HepG2 (cell line): ENCODE data around the gene CGREF1. TPM values are rescaled to one million over a fixed set of nuclear protein-coding genes. Genes with fewer than 3 reads are reported as not detected.

Experiments used
- ATAC-seq: fragments of 200-7000 bp; cut with Tn5 transposase; 3 replicates; pipeline ENCODE4 v1.9.1; 2020; ENCODE audit warnings: mild to moderate bottlenecking, moderate library complexity
- BruUV-seq: library from RNA; stranded (reverse); fragments of 400-500 nt; replicated peaks from 2 replicates; lab custom pipeline; 2021; lab: Mats Ljungman, UMichigan
- CTCF ChIA-PET: fragments of 300-600 bp; formaldehyde crosslinking; extraction: SDS; loops from one replicate; lab custom pipeline; 2021; ENCODE audit warnings: low total read pairs, inconsistent platforms, low intra/inter-chr PET ratio; lab: Yijun Ruan, JAX
- POLR2A ChIA-PET: fragments of 350-600 bp; sonication (Branson Sonifier 250); formaldehyde crosslinking; loops from one replicate; lab custom pipeline; 2020; ENCODE audit warnings: antibody characterized with exemption, inconsistent platforms; lab: Yijun Ruan, JAX
- DNase-seq: peaks from one replicate; pipeline ENCODE4 v3.0.0-alpha.2; 2015; ENCODE audit warnings: low spot score
- FAIRE-seq: peaks from 3 replicates; lab custom pipeline; 2011; peaks lifted over from hg19 to GRCh38; lab: Jason Lieb, UNC
- H2AFZ ChIP-seq: one replicate; pipeline ENCODE4 v1.6.1; 2011; ENCODE audit warnings: low read length, inconsistent platforms
- H3K27ac ChIP-seq: fragments of 300-600 bp; 3 replicates; pipeline ENCODE4 v1.8.0; 2011; ENCODE audit warnings: mixed run types, mild to moderate bottlenecking, mixed read lengths, low read length, inconsistent platforms; ENCODE audit not compliant: insufficient read depth; ENCODE audit errors: extremely low read length
- H3K27me3 ChIP-seq, 2 experiments: fragments of 200-600 bp in 1 of 2; 2 replicates in 1 of 2; 3 replicates in 1 of 2; pipeline versions ENCODE4 v1.6.0 to v1.8.0; 2011; ENCODE audit warnings: low read length in 2 of 2, mild to moderate bottlenecking in 2 of 2, moderate library complexity in 2 of 2, inconsistent platforms in 1 of 2; ENCODE audit not compliant: insufficient read depth in 2 of 2, control insufficient read depth in 1 of 2
- H3K36me3 ChIP-seq, 2 experiments: fragments of 200-600 bp in 1 of 2; replicated peaks in 1 of 2; 2 replicates in 1 of 2; 3 replicates in 1 of 2; pipeline versions ENCODE4 v1.5.1 to v1.8.0; 2011; ENCODE audit warnings: low read length in 2 of 2, inconsistent platforms in 1 of 2; ENCODE audit not compliant: insufficient read depth in 2 of 2, control insufficient read depth in 1 of 2
- H3K4me1 ChIP-seq: 2 replicates; pipeline ENCODE4 v1.5.1; 2012; ENCODE audit warnings: low read length, inconsistent platforms; ENCODE audit not compliant: insufficient read depth
- H3K4me2 ChIP-seq: 2 replicates; pipeline ENCODE4 v1.6.0; 2011; ENCODE audit warnings: low read depth, low read length, inconsistent platforms
- H3K4me3 ChIP-seq, 3 experiments: fragments of 200-600 bp in 1 of 3; sonication (generic), shearing (Covaris generic) in 1 of 3; replicated peaks in 1 of 3; 2 replicates each; pipeline ENCODE4 v1.5.1; 2011 to 2016; ENCODE audit warnings: low read length in 3 of 3, inconsistent platforms in 2 of 3, low read depth in 2 of 3, mild to moderate bottlenecking in 2 of 3, control low read depth in 1 of 3, mixed read lengths in 1 of 3; ENCODE audit not compliant: insufficient read depth in 1 of 3
- H3K79me2 ChIP-seq: one replicate; pipeline ENCODE4 v1.6.1; 2011; ENCODE audit warnings: low read length, inconsistent platforms; ENCODE audit not compliant: insufficient read depth
- H3K9ac ChIP-seq: 2 replicates; pipeline ENCODE4 v1.6.0; 2011; ENCODE audit warnings: mild to moderate bottlenecking, low read depth, low read length, inconsistent platforms; ENCODE audit not compliant: insufficient read depth
- H3K9me3 ChIP-seq: 2 replicates; pipeline ENCODE4 v1.5.1; 2012; ENCODE audit warnings: mild to moderate bottlenecking, low read length
- H4K20me1 ChIP-seq: 2 replicates; pipeline ENCODE4 v1.6.0; 2011; ENCODE audit warnings: inconsistent platforms, mild to moderate bottlenecking, low read length, moderate library complexity; ENCODE audit not compliant: insufficient read depth
- DZIP1 ChIP-seq: sonication (generic); formaldehyde crosslinking; IDR thresholded peaks from 2 replicates; pipeline ENCODE4 v1.5.0; 2020; ENCODE audit warnings: mild to moderate bottlenecking, missing genetic modification reagents
- RARG ChIP-seq: sonication (generic); formaldehyde crosslinking; IDR thresholded peaks from 2 replicates; pipeline ENCODE4 v1.4.0; 2020; ENCODE audit warnings: low read depth, mild to moderate bottlenecking, missing genetic modification reagents
- ZBTB7A ChIP-seq: sonication (generic); formaldehyde crosslinking; IDR thresholded peaks from 2 replicates; pipeline ENCODE4 v1.8.0; 2022; ENCODE audit warnings: mild to moderate bottlenecking, missing genetic modification reagents
- ZFP41 ChIP-seq: sonication (generic); formaldehyde crosslinking; IDR thresholded peaks from 2 replicates; pipeline ENCODE4 v1.4.0; 2020; ENCODE audit warnings: mild to moderate bottlenecking, missing genetic modification reagents, borderline replicate concordance
- ZNF124 ChIP-seq: sonication (generic); formaldehyde crosslinking; IDR thresholded peaks from 2 replicates; pipeline ENCODE4 v1.4.0; 2020; ENCODE audit warnings: missing genetic modification reagents
- ZNF34 ChIP-seq: sonication (generic); formaldehyde crosslinking; IDR thresholded peaks from 2 replicates; pipeline ENCODE4 v1.4.0; 2020; ENCODE audit warnings: mild to moderate bottlenecking, missing genetic modification reagents, borderline replicate concordance
- ZNF446 ChIP-seq: sonication (generic); formaldehyde crosslinking; IDR thresholded peaks from 2 replicates; pipeline ENCODE4 v1.5.0; 2020; ENCODE audit warnings: mild to moderate bottlenecking, missing genetic modification reagents
- WGBS: methylation state at CpG from one replicate; pipeline ENCODE4 v1.1.6; 2017; ENCODE audit warnings: low lambda C conversion rate; 5-methylcytosine and 5-hydroxymethylcytosine counted together
- in situ Hi-C: cut with HindIII; loops from 2 replicates; pipeline ENCODE4 v1.10.0; 2017; ENCODE audit warnings: low pct_unique_long_range_greater_than_20kb; ENCODE audit not compliant: extremely low pct_ligation_motif_present
- intact Hi-C: fragments of 100-400 bp; cut with micrococcal nuclease; formaldehyde crosslinking; loops from one replicate; pipeline ENCODE4 v1.10.0; 2022; ENCODE audit not compliant: unreplicated experiment
- polyA plus RNA-seq, 8 experiments: library from polyadenylated mRNA; depleted of rRNA in 3 of 8; stranded (reverse) in 7 of 8; unstranded in 1 of 8; fragments of >200 nt; fragmentation: Illumina TruSeq in 4 of 8; extraction: Trizol in 4 of 8; gene quantifications; 2 replicates each; pipeline versions ENCODE4 v1.2.1 to v1.2.3, GENCODE V29; 2011 to 2016; ENCODE audit warnings: low read depth in 4 of 8, missing spikeins in 1 of 8, mixed read lengths in 1 of 8; ENCODE audit not compliant: insufficient read depth in 1 of 8
- total RNA-seq, 5 experiments: library from RNA; depleted of rRNA; stranded (reverse); fragments of >200 nt; fragmentation: Illumina TruSeq; extraction: Trizol; gene quantifications; 2 replicates each; pipeline ENCODE4 v1.2.3, GENCODE V29; 2016; ENCODE audit warnings: low read depth in 1 of 5

Gene CGREF1
- total and polyA plus RNA-seq, 2 of the 13 experiments (the other 11 are each of a cell fraction or from before 2014, with no cell fraction given), result 13.9 to 23.4 TPM

- 0 out of 2 replicates have a peak, but pooled peaks have one; percentile 18 for TF ChIP-seq DZIP1 (CRISPR knock-in tag)
- no peak for TF ChIP-seq RARG
- 0 out of 2 replicates have a peak, but pooled peaks have one; percentile 23 for TF ChIP-seq ZBTB7A (CRISPR knock-in tag)
- no peak for TF ChIP-seq ZNF124 (CRISPR knock-in tag)
- no peak for TF ChIP-seq ZNF34 (CRISPR knock-in tag)
- TF ChIP-seq, all 625 proteins: peak for 37
These were observed 40.4 kb downstream of the CGREF1 start, which contains the start of gene EMILIN1 (continued) for GRCh38 chr2:27078267-27079194.

- Histone ChIP-seq H3K4me1 (peaks cover 94% of the 10 kb centered on the region), H4K20me1 (no peaks in the 10 kb centered on the region), H3K79me2 (no peaks in the 10 kb centered on the region), H3K4me2 (no peak overlapping the region), H3K36me3 (no peaks in the 10 kb centered on the region), H3K27me3 (peaks cover 0 to 16% of the 10 kb centered on the region in 2 experiments; a peak in 2 of 5 replicates), H3K9ac (no peak overlapping the region), H3K9me3 (no peaks in the 10 kb centered on the region), H3K27ac (no peak overlapping the region), H2AFZ (no peak overlapping the region), H3K4me3 (no peak overlapping the region)
- BruUV-seq, result no TSS peak
- TF ChIP-seq ZNF446 (no peak), ZFP41 (CRISPR knock-in tag) (0 out of 2 replicates have a peak, but pooled peaks have one; percentile 14)
- ChIA-PET POLR2A (interaction anchor here (0.9 to 1.5 kb wide), 3 partner anchors 10 to 42 kb away, joined by 3 to 5 read pairs (median 3); no protein-coding TSS in a partner anchor), CTCF (no interaction called here)
- 67% methylated on average over 7 of the region's 7 CpGs for WGBS
- FAIRE-seq (no peak), ATAC-seq (no peak), DNase-seq (no peak)
- in situ Hi-C loops, result no loop called here
- intact Hi-C loops, result no loop called here
These were observed 41.7 kb downstream of the CGREF1 start for GRCh38 chr2:27077231-27077630.
